ENCODE data around the gene MLLT3.

The MLLT3 gene

DNA sequence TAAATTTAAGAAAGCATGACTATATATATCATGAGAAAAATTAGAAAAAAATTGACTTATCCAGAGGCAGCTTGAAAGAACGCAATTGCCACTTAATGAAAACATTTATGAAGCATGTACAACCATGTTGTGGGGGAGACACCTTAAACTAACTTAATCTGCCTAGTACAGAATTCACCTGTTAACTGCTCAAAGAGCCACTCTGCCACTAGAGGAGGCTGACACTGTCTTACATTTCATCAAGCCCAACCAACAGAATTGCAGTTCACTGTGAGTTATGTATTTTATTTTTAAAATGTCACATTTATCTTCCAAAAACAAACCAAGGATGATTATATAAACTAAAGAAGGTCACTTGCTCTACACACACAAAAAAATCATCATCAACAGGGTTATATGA lies 252.9 kb downstream of the MLLT3 start:
- Histone ChIP-seq H3K27ac (no peak overlapping the region), H3K4me2 (no peak overlapping the region), H3K36me3 (ENCODE audit: insufficient read depth) (no peaks in the 10 kb centered on the region), H4K20me1 (ENCODE audit: insufficient read depth) (no peaks in the 10 kb centered on the region), H3K27me3 (ENCODE audit: insufficient read depth, low read depth) (no peaks in the 10 kb centered on the region), H2AFZ (ENCODE audit: low read depth) (no peak overlapping the region), H3K4me3 (IDR thresholded peaks at IDR 0.05; ENCODE audit: insufficient read depth, low read depth, low read length) (no peak overlapping the region), H3K4me1 (ENCODE audit: low read depth, poor library complexity, severe bottlenecking) (no peaks in the 10 kb centered on the region), H3K79me2 (ENCODE audit: insufficient read depth, low read depth) (no peaks in the 10 kb centered on the region), H3K9ac (no peak overlapping the region)
- TF ChIP-seq, protein P1, sequence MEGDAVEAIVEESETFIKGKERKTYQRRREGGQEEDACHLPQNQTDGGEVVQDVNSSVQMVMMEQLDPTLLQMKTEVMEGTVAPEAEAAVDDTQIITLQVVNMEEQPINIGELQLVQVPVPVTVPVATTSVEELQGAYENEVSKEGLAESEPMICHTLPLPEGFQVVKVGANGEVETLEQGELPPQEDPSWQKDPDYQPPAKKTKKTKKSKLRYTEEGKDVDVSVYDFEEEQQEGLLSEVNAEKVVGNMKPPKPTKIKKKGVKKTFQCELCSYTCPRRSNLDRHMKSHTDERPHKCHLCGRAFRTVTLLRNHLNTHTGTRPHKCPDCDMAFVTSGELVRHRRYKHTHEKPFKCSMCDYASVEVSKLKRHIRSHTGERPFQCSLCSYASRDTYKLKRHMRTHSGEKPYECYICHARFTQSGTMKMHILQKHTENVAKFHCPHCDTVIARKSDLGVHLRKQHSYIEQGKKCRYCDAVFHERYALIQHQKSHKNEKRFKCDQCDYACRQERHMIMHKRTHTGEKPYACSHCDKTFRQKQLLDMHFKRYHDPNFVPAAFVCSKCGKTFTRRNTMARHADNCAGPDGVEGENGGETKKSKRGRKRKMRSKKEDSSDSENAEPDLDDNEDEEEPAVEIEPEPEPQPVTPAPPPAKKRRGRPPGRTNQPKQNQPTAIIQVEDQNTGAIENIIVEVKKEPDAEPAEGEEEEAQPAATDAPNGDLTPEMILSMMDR (conservative IDR thresholded peaks at IDR 0.05; ENCODE audit: low read depth, low read length), result no peak

DNA sequence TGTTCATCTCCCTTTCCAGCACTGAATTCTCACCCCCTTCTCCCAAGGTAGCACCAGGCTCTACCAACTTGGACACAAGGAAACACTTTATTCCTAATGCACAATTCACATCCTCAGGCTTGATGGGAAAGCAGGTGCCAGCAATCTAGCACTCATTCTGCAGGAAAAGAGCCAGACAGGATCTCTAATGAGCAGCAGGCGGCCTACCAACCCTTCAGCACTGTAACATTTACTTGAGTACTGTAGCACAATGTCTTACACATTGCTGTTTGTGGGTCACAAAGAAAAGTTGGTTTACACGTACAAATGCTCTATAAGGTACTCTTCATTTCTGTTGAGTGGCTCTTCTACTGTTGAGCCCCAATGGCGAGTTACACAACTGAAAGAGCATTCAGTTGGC lies 254.4 kb downstream of the MLLT3 start:
- H3K79me2 ChIP-seq (ENCODE audit: insufficient read depth, low read depth), result no peaks in the 10 kb centered on the region

DNA sequence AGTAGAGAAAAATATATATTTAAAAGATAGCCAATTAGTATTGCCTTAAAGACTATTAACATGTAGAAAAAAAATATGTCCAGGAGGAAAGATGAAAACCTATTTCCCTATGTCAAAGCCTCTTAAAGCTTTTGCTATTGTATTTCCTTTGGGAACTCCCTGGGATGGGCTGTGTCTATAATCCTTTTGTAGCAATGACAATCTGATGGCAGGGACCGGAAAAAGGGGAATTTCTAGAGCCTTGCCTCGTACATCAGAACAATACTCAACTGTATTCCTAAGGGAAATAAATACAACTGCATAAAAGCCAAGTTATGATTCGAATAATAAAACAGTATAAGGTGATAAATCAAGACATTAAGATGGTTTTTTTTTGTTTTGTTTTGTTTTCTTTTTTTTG lies 257.3 kb downstream of the MLLT3 start:
- Histone ChIP-seq H2AFZ (ENCODE audit: low read depth) (no peak overlapping the region), H3K9ac (no peak overlapping the region), H3K79me2 (ENCODE audit: insufficient read depth, low read depth) (no peaks in the 10 kb centered on the region), H3K4me1 (ENCODE audit: low read depth, poor library complexity, severe bottlenecking) (no peaks in the 10 kb centered on the region), H3K4me3 (IDR thresholded peaks at IDR 0.05; ENCODE audit: insufficient read depth, low read depth, low read length) (no peak overlapping the region), H3K27ac (no peak overlapping the region), H3K4me2 (no peak overlapping the region), H4K20me1 (ENCODE audit: insufficient read depth) (no peaks in the 10 kb centered on the region), H3K27me3 (ENCODE audit: insufficient read depth, low read depth) (no peaks in the 10 kb centered on the region), H3K36me3 (ENCODE audit: insufficient read depth) (no peaks in the 10 kb centered on the region)
- TF ChIP-seq, protein P1 (conservative IDR thresholded peaks at IDR 0.05; ENCODE audit: low read depth, low read length), result no peak

More for the DNA sequence above, 254.4 kb downstream of the MLLT3 start:
- Histone ChIP-seq H3K27ac (no peak overlapping the region), H4K20me1 (ENCODE audit: insufficient read depth) (no peaks in the 10 kb centered on the region), H3K9ac (no peak overlapping the region), H3K4me2 (no peak overlapping the region), H2AFZ (ENCODE audit: low read depth) (no peak overlapping the region), H3K36me3 (ENCODE audit: insufficient read depth) (no peaks in the 10 kb centered on the region), H3K27me3 (ENCODE audit: insufficient read depth, low read depth) (no peaks in the 10 kb centered on the region), H3K4me1 (ENCODE audit: low read depth, poor library complexity, severe bottlenecking) (no peaks in the 10 kb centered on the region), H3K4me3 (IDR thresholded peaks at IDR 0.05; ENCODE audit: insufficient read depth, low read depth, low read length) (no peak overlapping the region)
- TF ChIP-seq, protein P1 (conservative IDR thresholded peaks at IDR 0.05; ENCODE audit: low read depth, low read length), result no peak

DNA sequence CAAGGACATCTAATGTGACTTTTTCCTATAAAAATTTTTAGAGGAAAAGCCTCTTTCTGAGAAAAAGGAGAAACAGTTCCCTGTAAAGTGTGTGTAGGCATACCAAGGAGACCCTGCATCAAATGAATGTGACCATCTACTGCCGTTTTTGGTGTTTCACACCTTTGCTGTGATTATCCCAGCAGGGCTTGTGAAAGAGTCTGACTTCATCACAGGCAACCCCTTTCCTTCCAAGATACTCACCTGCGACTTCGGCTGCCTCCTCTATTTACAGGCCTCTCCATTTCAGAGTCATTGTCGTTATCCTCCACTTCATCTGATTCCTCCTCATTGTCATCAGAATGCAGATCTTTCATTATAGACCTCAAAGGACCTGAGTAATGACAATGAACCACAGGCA lies 259.1 kb downstream of the MLLT3 start:
- Histone ChIP-seq H2AFZ (ENCODE audit: low read depth) (no peak overlapping the region), H3K9ac (no peak overlapping the region), H3K4me2 (no peak overlapping the region), H4K20me1 (ENCODE audit: insufficient read depth) (no peaks in the 10 kb centered on the region), H3K27me3 (ENCODE audit: insufficient read depth, low read depth) (no peaks in the 10 kb centered on the region), H3K4me3 (IDR thresholded peaks at IDR 0.05; ENCODE audit: insufficient read depth, low read depth, low read length) (no peak overlapping the region), H3K4me1 (ENCODE audit: low read depth, poor library complexity, severe bottlenecking) (no peaks in the 10 kb centered on the region), H3K79me2 (ENCODE audit: insufficient read depth, low read depth) (no peaks in the 10 kb centered on the region), H3K27ac (no peak overlapping the region), H3K36me3 (ENCODE audit: insufficient read depth) (no peaks in the 10 kb centered on the region)
- TF ChIP-seq, protein P1 (conservative IDR thresholded peaks at IDR 0.05; ENCODE audit: low read depth, low read length), result no peak
